Measurements from ENCODE around the gene CLDN3. TPM values are rescaled to one million over a fixed set of nuclear protein-coding genes. Genes with fewer than 3 reads are reported as not detected.

Gene CLDN3
- polyA plus RNA-seq, 2 of the 4 experiments (the other 2 are of a cell fraction), result 1.7 to 2.0 TPM

DNA sequence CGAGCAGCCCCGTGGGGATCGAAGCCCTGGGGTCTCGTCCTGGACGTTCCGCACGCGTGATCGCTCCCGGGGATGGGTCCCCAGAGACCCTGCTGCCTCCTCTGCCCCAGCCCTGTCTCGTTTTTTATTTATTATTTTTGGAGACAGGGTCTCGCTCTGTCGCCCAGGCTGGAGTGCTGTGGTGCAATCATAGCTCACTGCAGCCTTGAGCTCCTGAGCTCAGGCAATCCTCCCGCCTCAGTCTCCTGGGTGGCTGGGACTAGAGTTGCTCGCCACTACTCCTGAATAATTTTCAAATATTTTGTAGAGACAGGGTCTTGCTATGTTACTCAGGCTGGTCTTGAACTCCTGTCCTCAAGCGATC, 50.3 kb downstream of the CLDN3 start:
- TF ChIP-seq CEBPB (IDR thresholded peaks at IDR 0.05) (peak; percentile 35 to 58; a peak in 3 of 4 replicates), ZNF302 (CRISPR knock-in tag; IDR thresholded peaks at IDR 0.05) (no peak)
- TF ChIP-seq, protein P1, sequence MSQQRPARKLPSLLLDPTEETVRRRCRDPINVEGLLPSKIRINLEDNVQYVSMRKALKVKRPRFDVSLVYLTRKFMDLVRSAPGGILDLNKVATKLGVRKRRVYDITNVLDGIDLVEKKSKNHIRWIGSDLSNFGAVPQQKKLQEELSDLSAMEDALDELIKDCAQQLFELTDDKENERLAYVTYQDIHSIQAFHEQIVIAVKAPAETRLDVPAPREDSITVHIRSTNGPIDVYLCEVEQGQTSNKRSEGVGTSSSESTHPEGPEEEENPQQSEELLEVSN (IDR thresholded peaks at IDR 0.05; ENCODE audit: borderline replicate concordance, low read depth), result no peak
- H3K4me2 ChIP-seq, result peak overlapping the region; percentile 100
- POLR2A ChIA-PET, result interaction anchor here (0.8 to 1.8 kb wide), 3 partner anchors 14 to 107 kb away, joined by 3 to 27 read pairs (median 4); no protein-coding TSS in a partner anchor
- peak overlapping the region; percentile 100 for H3K4me3 ChIP-seq
- peak overlapping the region; percentile 99 to 100 for H3K27ac ChIP-seq
- WGBS (ENCODE audit: missing lambda C conversion rate), result 27% methylated on average over 6 of the region's 16 CpGs
- FAIRE-seq (no peak), DNase-seq (ENCODE audit: low read depth in 1 of 2, low spot score in 1 of 2) (no peak), ATAC-seq (no peak)
- CTCF ChIA-PET, result interaction anchor here (0.6 to 8.6 kb wide), 10 partner anchors 9 to 347 kb away, joined by 3 to 290 read pairs (median 4); partner anchors contain the start of gene VPS37D
- no peaks in the 10 kb centered on the region for H3K9me3 ChIP-seq
- H3K4me1 ChIP-seq, result peaks cover 59% of the 10 kb centered on the region

Small RNAs within 50 kb of the gene (small RNA-seq; reads per million reads assigned to genes)
- gene RN7SL265P, result 0 reads per million in 6 experiments

Other genes starting within 250 kb of the CLDN3 start
- 54.8 and 59.0 TPM in 2 replicates for gene BAZ1B, start 248.0 kb downstream of the CLDN3 start, polyA plus RNA-seq (2011; rRNA removed)
- gene BAZ1B, start 248.0 kb downstream of the CLDN3 start, polyA plus RNA-seq (2017; fragmentation: RNase III; extraction: RNeasy Plus Mini Kit Qiagen cat#74134 plus additional on column Dnase treatment), result 63.0 to 67.5 TPM (median 66.8 TPM) in 3 replicates
- 58.8 and 62.5 TPM in 2 replicates for gene BCL7B, start 212.6 kb downstream of the CLDN3 start, polyA plus RNA-seq (2011; rRNA removed)
- gene BCL7B, start 212.6 kb downstream of the CLDN3 start, polyA plus RNA-seq (2017; fragmentation: RNase III; extraction: RNeasy Plus Mini Kit Qiagen cat#74134 plus additional on column Dnase treatment), result 48.8 to 52.3 TPM (median 51.7 TPM) in 3 replicates
- gene TBL2, start 191.7 kb downstream of the CLDN3 start, polyA plus RNA-seq (2011; rRNA removed), result 34.4 and 38.3 TPM in 2 replicates
- 41.8 to 46.4 TPM (median 45.9 TPM) in 3 replicates for gene TBL2, start 191.7 kb downstream of the CLDN3 start, polyA plus RNA-seq (2017; fragmentation: RNase III; extraction: RNeasy Plus Mini Kit Qiagen cat#74134 plus additional on column Dnase treatment)
- 1.4 and 2.2 TPM in 2 replicates for gene MLXIPL, start 145.7 kb downstream of the CLDN3 start, polyA plus RNA-seq (2011; rRNA removed)
- gene MLXIPL, start 145.7 kb downstream of the CLDN3 start, polyA plus RNA-seq (2017; fragmentation: RNase III; extraction: RNeasy Plus Mini Kit Qiagen cat#74134 plus additional on column Dnase treatment), result 1.8 to 3.8 TPM (median 3.3 TPM) in 3 replicates
- 3.3 and 3.8 TPM in 2 replicates for gene VPS37D, start 102.4 kb downstream of the CLDN3 start, polyA plus RNA-seq (2011; rRNA removed)
- gene VPS37D, start 102.4 kb downstream of the CLDN3 start, polyA plus RNA-seq (2017; fragmentation: RNase III; extraction: RNeasy Plus Mini Kit Qiagen cat#74134 plus additional on column Dnase treatment), result 2.2 to 2.9 TPM (median 2.6 TPM) in 3 replicates
- 5.2 and 5.7 TPM in 2 replicates for gene DNAJC30, start 86.8 kb downstream of the CLDN3 start, polyA plus RNA-seq (2011; rRNA removed)
- 8.9 to 10.1 TPM (median 9.3 TPM) in 3 replicates for gene DNAJC30, start 86.8 kb downstream of the CLDN3 start, polyA plus RNA-seq (2017; fragmentation: RNase III; extraction: RNeasy Plus Mini Kit Qiagen cat#74134 plus additional on column Dnase treatment)
- gene BUD23, start 86.7 kb downstream of the CLDN3 start, polyA plus RNA-seq (2011; rRNA removed), result 131 and 161 TPM in 2 replicates
- 130 to 145 TPM (median 134 TPM) in 3 replicates for gene BUD23, start 86.7 kb downstream of the CLDN3 start, polyA plus RNA-seq (2017; fragmentation: RNase III; extraction: RNeasy Plus Mini Kit Qiagen cat#74134 plus additional on column Dnase treatment)
- gene STX1A, start 50.6 kb downstream of the CLDN3 start, polyA plus RNA-seq (2011; rRNA removed), result 72.9 and 81.7 TPM in 2 replicates
- 48.3 to 59.0 TPM (median 49.2 TPM) in 3 replicates for gene STX1A, start 50.6 kb downstream of the CLDN3 start, polyA plus RNA-seq (2017; fragmentation: RNase III; extraction: RNeasy Plus Mini Kit Qiagen cat#74134 plus additional on column Dnase treatment)
- 8.1 and 10.4 TPM in 2 replicates for gene ABHD11, start 31.5 kb downstream of the CLDN3 start, polyA plus RNA-seq (2011; rRNA removed)
- 13.7 to 15.2 TPM (median 15.1 TPM) in 3 replicates for gene ABHD11, start 31.5 kb downstream of the CLDN3 start, polyA plus RNA-seq (2017; fragmentation: RNase III; extraction: RNeasy Plus Mini Kit Qiagen cat#74134 plus additional on column Dnase treatment)
- gene CLDN4, start 60.7 kb upstream of the CLDN3 start, polyA plus RNA-seq (2011; rRNA removed), result 2.3 and 2.4 TPM in 2 replicates
- gene CLDN4, start 60.7 kb upstream of the CLDN3 start, polyA plus RNA-seq (2017; fragmentation: RNase III; extraction: RNeasy Plus Mini Kit Qiagen cat#74134 plus additional on column Dnase treatment), result 1.3 to 1.5 TPM (median 1.5 TPM) in 3 replicates
- gene METTL27, start 72.2 kb upstream of the CLDN3 start, polyA plus RNA-seq (2011; rRNA removed), result 4.1 and 5.5 TPM in 2 replicates
- 4.9 to 5.8 TPM (median 5.3 TPM) in 3 replicates for gene METTL27, start 72.2 kb upstream of the CLDN3 start, polyA plus RNA-seq (2017; fragmentation: RNase III; extraction: RNeasy Plus Mini Kit Qiagen cat#74134 plus additional on column Dnase treatment)
- gene TMEM270, start 90.9 kb upstream of the CLDN3 start, polyA plus RNA-seq (2011; rRNA removed), result 0.16 TPM in 1 of 2 replicates, not detected in the other
- gene TMEM270, start 90.9 kb upstream of the CLDN3 start, polyA plus RNA-seq (2017; fragmentation: RNase III; extraction: RNeasy Plus Mini Kit Qiagen cat#74134 plus additional on column Dnase treatment), result not detected in 3 replicates